Iris pigment epithelial cell (primary cell): Measurements from ENCODE around the gene TEAD1.

Source experiments
- DNase-seq: peaks from one replicate; pipeline ENCODE4 v3.0.0-alpha.2; 2011; ENCODE audit warnings: low read depth

Gene TEAD1

GRCh38 chr11:12764187-12764914 lies 90.1 kb downstream of the TEAD1 start:
- DNase-seq: no peak

- no peak for DNase-seq
Measured at GRCh38 chr11:12765428-12765827, 91.2 kb downstream of the TEAD1 start.

GRCh38 chr11:12767027-12767426 lies 92.8 kb downstream of the TEAD1 start:
- DNase-seq: no peak

GRCh38 chr11:12767577-12767976 lies 93.4 kb downstream of the TEAD1 start:
- no peak for DNase-seq

- DNase-seq: no peak
Measured at GRCh38 chr11:12768726-12769673, 94.8 kb downstream of the TEAD1 start.

- peak; percentile 92 for DNase-seq
Measured at GRCh38 chr11:12769834-12770345, 95.7 kb downstream of the TEAD1 start.

GRCh38 chr11:12770435-12770834 lies 96.2 kb downstream of the TEAD1 start:
- DNase-seq: no peak

GRCh38 chr11:12770966-12771597 lies 96.9 kb downstream of the TEAD1 start:
- DNase-seq: no peak

- peak; percentile 82 for DNase-seq
Measured at GRCh38 chr11:12771875-12772274, 97.7 kb downstream of the TEAD1 start.

GRCh38 chr11:12772324-12772723 lies 98.1 kb downstream of the TEAD1 start:
- no peak for DNase-seq

GRCh38 chr11:12773591-12773990 lies 99.4 kb downstream of the TEAD1 start:
- no peak for DNase-seq

- no peak for DNase-seq
Measured at GRCh38 chr11:12775955-12776354, 101.7 kb downstream of the TEAD1 start.

- DNase-seq: peak; percentile 89
Measured at GRCh38 chr11:12777208-12777874, 103.1 kb downstream of the TEAD1 start.

- no peak for DNase-seq
Measured at GRCh38 chr11:12778240-12778905, 104.2 kb downstream of the TEAD1 start.

GRCh38 chr11:12783765-12784164 lies 109.5 kb downstream of the TEAD1 start:
- no peak for DNase-seq

GRCh38 chr11:12784445-12784844 lies 110.2 kb downstream of the TEAD1 start:
- DNase-seq: peak; percentile 55

- no peak for DNase-seq
Measured at GRCh38 chr11:12784987-12785386, 110.8 kb downstream of the TEAD1 start.

GRCh38 chr11:12785901-12786300 lies 111.7 kb downstream of the TEAD1 start:
- DNase-seq: no peak

- no peak for DNase-seq
Measured at GRCh38 chr11:12786450-12786849, 112.2 kb downstream of the TEAD1 start.

GRCh38 chr11:12786891-12787290 lies 112.7 kb downstream of the TEAD1 start:
- DNase-seq: no peak

- DNase-seq: peak; percentile 85
Measured at GRCh38 chr11:12787847-12788246, 113.6 kb downstream of the TEAD1 start.
